HL-60 (cell line): ENCODE measurements around the gene CCR5AS.
"Not testable (repeated sequence)": the region's sequence is repeated elsewhere in the genome, so short reads cannot be mapped to it uniquely, and the experiment has no call there.

ENCODE experiments used
- POLR2AphosphoS5 ChIP-seq: IDR thresholded peaks from 2 replicates; pipeline ENCODE4 v1.6.1; 2012; ENCODE audit warnings: low read depth
- SPI1 ChIP-seq: IDR thresholded peaks from 2 replicates; pipeline ENCODE4 v1.6.1; 2012; ENCODE audit warnings: low read depth, mild to moderate bottlenecking, borderline replicate concordance
- TF ChIP-seq, protein P1 (sequence below): IDR thresholded peaks from one replicate; pipeline ENCODE4 v1.5.1; 2011; ENCODE audit warnings: low read length, control low read depth, inconsistent platforms; ENCODE audit not compliant: insufficient read depth

- TF ChIP-seq, protein P1, sequence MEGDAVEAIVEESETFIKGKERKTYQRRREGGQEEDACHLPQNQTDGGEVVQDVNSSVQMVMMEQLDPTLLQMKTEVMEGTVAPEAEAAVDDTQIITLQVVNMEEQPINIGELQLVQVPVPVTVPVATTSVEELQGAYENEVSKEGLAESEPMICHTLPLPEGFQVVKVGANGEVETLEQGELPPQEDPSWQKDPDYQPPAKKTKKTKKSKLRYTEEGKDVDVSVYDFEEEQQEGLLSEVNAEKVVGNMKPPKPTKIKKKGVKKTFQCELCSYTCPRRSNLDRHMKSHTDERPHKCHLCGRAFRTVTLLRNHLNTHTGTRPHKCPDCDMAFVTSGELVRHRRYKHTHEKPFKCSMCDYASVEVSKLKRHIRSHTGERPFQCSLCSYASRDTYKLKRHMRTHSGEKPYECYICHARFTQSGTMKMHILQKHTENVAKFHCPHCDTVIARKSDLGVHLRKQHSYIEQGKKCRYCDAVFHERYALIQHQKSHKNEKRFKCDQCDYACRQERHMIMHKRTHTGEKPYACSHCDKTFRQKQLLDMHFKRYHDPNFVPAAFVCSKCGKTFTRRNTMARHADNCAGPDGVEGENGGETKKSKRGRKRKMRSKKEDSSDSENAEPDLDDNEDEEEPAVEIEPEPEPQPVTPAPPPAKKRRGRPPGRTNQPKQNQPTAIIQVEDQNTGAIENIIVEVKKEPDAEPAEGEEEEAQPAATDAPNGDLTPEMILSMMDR: not testable (repeated sequence)
- not testable (repeated sequence) for TF ChIP-seq POLR2AphosphoS5, SPI1
Observed at GRCh38 chr3:46426476-46426875, 19.6 kb upstream of the CCR5AS start.
